ENCODE results near the gene PAK4. TPM values are rescaled to one million over a fixed set of nuclear protein-coding genes. Genes with fewer than 3 reads are reported as not detected.

Gene PAK4
- total RNA-seq, 3 donors from 2014 or later (not counting 1 experiment from before 2014, with no cell fraction given) = 6.7 to 13.4 (median 11.8) TPM

DNA sequence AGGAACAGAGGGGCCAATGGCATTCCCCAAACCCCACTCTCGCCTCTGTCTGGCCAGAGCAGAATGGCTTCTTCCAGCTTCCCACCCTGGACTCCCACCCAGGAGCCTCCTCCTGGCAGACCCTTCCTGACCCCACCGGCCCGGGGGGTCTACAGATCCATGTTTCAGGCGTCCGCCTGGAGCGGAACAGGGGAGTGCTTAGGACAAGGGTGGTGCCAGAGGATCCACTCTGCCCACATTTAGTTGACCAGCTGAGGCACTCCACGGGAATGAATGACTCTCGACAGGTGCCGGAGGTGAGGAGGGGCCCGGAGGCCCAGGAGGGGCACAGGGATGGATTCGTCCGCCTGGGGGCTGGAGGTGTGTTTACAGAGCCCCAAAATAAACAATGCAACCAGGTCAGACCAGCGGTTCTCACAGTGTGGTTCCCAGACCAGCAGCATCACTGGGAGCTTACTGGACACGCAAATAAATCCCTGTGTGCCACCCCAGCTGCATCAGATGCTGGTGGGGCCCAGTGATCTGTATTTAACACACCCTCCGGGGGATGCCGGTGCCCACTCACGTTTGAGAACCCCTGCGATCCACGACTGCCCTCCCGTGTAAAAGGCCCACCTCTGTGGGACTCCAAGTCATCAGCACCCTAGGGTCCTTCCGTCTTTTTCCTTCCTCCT is 56.1 kb downstream of the PAK4 start:
- H3K4me3 Mint-ChIP-seq = no peak overlapping the region
- H3K27me3 Mint-ChIP-seq (ENCODE audit: low read depth in 2 of 2) = no peaks in the 10 kb centered on the region
- Histone ChIP-seq H3K27me3 (ENCODE audit: control insufficient read depth, insufficient read depth, low read length) (no peaks in the 10 kb centered on the region), H3K36me3 (ENCODE audit: control insufficient read depth, insufficient read depth, low read length) (peaks cover 12% of the 10 kb centered on the region), H3K4me3 (ENCODE audit: low read length) (no peak overlapping the region), H3K9me3 (ENCODE audit: control insufficient read depth, insufficient read depth, low read length) (no peaks in the 10 kb centered on the region), H3K27ac (ENCODE audit: low read length) (no peak overlapping the region), H3K4me1 (ENCODE audit: control insufficient read depth, insufficient read depth, low read length) (no peaks in the 10 kb centered on the region)
- H3K36me3 Mint-ChIP-seq = no peaks in the 10 kb centered on the region
- whole genome bisulfite sequencing (ENCODE audit: insufficient coverage) = 93% methylated on average over 21 of the region's 21 CpGs
- DNase-seq (no peak), ATAC-seq (no peak)
- no peaks in the 10 kb centered on the region for H3K4me1 Mint-ChIP-seq
- no peak overlapping the region for H3K27ac Mint-ChIP-seq
- H3K9me3 Mint-ChIP-seq = no peaks in the 10 kb centered on the region
- TF ChIP-seq, protein P1, sequence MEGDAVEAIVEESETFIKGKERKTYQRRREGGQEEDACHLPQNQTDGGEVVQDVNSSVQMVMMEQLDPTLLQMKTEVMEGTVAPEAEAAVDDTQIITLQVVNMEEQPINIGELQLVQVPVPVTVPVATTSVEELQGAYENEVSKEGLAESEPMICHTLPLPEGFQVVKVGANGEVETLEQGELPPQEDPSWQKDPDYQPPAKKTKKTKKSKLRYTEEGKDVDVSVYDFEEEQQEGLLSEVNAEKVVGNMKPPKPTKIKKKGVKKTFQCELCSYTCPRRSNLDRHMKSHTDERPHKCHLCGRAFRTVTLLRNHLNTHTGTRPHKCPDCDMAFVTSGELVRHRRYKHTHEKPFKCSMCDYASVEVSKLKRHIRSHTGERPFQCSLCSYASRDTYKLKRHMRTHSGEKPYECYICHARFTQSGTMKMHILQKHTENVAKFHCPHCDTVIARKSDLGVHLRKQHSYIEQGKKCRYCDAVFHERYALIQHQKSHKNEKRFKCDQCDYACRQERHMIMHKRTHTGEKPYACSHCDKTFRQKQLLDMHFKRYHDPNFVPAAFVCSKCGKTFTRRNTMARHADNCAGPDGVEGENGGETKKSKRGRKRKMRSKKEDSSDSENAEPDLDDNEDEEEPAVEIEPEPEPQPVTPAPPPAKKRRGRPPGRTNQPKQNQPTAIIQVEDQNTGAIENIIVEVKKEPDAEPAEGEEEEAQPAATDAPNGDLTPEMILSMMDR (IDR thresholded peaks at IDR 0.05) = no peak
- intact Hi-C loops (cut with micrococcal nuclease) = no loop called here

DNA sequence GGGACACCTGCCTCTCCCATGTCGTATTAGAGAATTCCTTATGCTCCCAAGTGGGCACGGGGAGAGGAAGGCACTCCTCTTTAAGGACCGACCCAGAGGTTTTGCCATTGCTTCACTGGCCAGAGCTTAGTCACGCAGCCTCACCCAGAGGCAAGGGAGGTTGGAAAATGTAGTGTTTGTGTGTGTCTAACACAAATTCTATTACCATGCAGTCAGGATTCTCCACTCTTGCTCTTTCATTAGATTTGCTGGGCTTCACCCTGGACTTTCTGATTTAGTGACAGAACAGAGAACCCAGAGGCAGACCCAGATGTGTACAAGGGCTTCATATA is 56.6 kb downstream of the PAK4 start:
- no peaks in the 10 kb centered on the region for H3K4me1 ChIP-seq (ENCODE audit: control insufficient read depth, insufficient read depth, low read length)
- WGBS (ENCODE audit: insufficient coverage) = 95% methylated on average over 4 of the region's 4 CpGs
- H3K36me3 ChIP-seq (ENCODE audit: control insufficient read depth, insufficient read depth, low read length) = peaks cover 10% of the 10 kb centered on the region
- Mint-ChIP-seq H3K9me3 (no peaks in the 10 kb centered on the region), H3K36me3 (no peaks in the 10 kb centered on the region), H3K27ac (no peak overlapping the region), H3K4me1 (no peaks in the 10 kb centered on the region), H3K4me3 (no peak overlapping the region), H3K27me3 (ENCODE audit: low read depth in 2 of 2) (no peaks in the 10 kb centered on the region)
- no peaks in the 10 kb centered on the region for H3K27me3 ChIP-seq (ENCODE audit: control insufficient read depth, insufficient read depth, low read length)
- intact Hi-C loops (cut with micrococcal nuclease) = no loop called here
- no peak for DNase-seq
- H3K27ac ChIP-seq (ENCODE audit: low read length) = no peak overlapping the region
- ATAC-seq = no peak
- no peak overlapping the region for H3K4me3 ChIP-seq (ENCODE audit: low read length)
- no peaks in the 10 kb centered on the region for H3K9me3 ChIP-seq (ENCODE audit: control insufficient read depth, insufficient read depth, low read length)
- TF ChIP-seq, protein P1 (IDR thresholded peaks at IDR 0.05) = no peak

DNA sequence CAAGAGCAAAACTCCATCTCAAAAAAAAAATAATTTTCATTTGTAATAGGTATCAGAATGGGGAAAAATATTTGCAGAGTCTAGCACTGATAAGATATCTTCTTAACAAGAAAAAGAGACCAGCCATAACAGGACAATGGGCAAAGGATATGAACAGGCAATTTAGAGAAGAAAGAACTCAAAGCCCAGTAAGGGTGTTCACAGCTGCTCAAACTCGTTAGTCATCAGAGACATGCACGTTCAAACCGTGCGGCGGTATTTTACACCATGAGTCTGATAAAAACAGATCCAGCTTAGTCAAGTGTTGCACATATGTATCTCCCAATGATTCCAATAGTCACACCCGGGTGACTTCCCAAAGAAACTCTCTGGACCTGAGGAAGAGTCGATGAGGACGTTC is 57.5 kb downstream of the PAK4 start:
- Mint-ChIP-seq H3K27ac (no peak overlapping the region), H3K36me3 (no peaks in the 10 kb centered on the region), H3K4me3 (no peak overlapping the region), H3K27me3 (ENCODE audit: low read depth in 2 of 2) (no peaks in the 10 kb centered on the region), H3K9me3 (no peaks in the 10 kb centered on the region), H3K4me1 (no peaks in the 10 kb centered on the region)
- intact Hi-C loops (cut with micrococcal nuclease) = no loop called here
- TF ChIP-seq, protein P1 (IDR thresholded peaks at IDR 0.05) = no peak
- DNase-seq (no peak), ATAC-seq (no peak)
- Histone ChIP-seq H3K4me1 (ENCODE audit: control insufficient read depth, insufficient read depth, low read length) (no peaks in the 10 kb centered on the region), H3K27me3 (ENCODE audit: control insufficient read depth, insufficient read depth, low read length) (no peaks in the 10 kb centered on the region), H3K27ac (ENCODE audit: low read length) (no peak overlapping the region), H3K36me3 (ENCODE audit: control insufficient read depth, insufficient read depth, low read length) (peaks cover 2% of the 10 kb centered on the region), H3K4me3 (ENCODE audit: low read length) (no peak overlapping the region), H3K9me3 (ENCODE audit: control insufficient read depth, insufficient read depth, low read length) (no peaks in the 10 kb centered on the region)
- WGBS (ENCODE audit: insufficient coverage) = 95% methylated on average over 8 of the region's 8 CpGs

DNA sequence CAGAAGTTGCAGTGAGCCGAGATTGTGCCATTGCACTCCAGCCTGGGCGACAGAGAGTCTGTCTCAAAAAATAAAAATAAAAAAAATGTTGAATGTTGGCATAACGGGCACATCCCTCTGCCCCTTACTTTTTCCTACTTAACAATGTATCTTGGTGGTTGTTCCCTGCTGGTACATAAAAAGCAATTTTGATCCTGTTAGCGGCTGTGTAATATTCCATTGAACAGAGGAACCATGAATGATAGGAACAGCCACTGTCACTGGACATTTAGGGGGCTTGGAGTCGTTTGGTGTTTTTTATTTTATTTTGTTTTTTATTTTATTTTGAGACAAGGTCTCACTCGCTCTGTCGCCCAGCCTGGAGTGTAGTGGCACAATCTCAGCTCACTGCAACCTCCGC is 60.8 kb downstream of the PAK4 start:
- intact Hi-C loops (cut with micrococcal nuclease) = no loop called here
- no peaks in the 10 kb centered on the region for H3K36me3 ChIP-seq (ENCODE audit: control insufficient read depth, insufficient read depth, low read length)
- no peaks in the 10 kb centered on the region for H3K4me1 ChIP-seq (ENCODE audit: control insufficient read depth, insufficient read depth, low read length)
- TF ChIP-seq, protein P1 (IDR thresholded peaks at IDR 0.05) = no peak
- H3K27ac Mint-ChIP-seq = no peak overlapping the region
- no peak overlapping the region for H3K27ac ChIP-seq (ENCODE audit: low read length)
- H3K4me3 ChIP-seq (ENCODE audit: low read length) = no peak overlapping the region
- H3K36me3 Mint-ChIP-seq = no peaks in the 10 kb centered on the region
- H3K27me3 Mint-ChIP-seq (ENCODE audit: low read depth in 2 of 2) = peaks cover 0 to 3% of the 10 kb centered on the region in 2 donors
- ATAC-seq (no peak), DNase-seq (no peak)
- no peak overlapping the region for H3K4me3 Mint-ChIP-seq
- no peaks in the 10 kb centered on the region for H3K27me3 ChIP-seq (ENCODE audit: control insufficient read depth, insufficient read depth, low read length)
- H3K4me1 Mint-ChIP-seq = no peaks in the 10 kb centered on the region
- no peaks in the 10 kb centered on the region for H3K9me3 Mint-ChIP-seq
- no peaks in the 10 kb centered on the region for H3K9me3 ChIP-seq (ENCODE audit: control insufficient read depth, insufficient read depth, low read length)
- WGBS (ENCODE audit: insufficient coverage) = 80% methylated on average over 7 of the region's 8 CpGs
